ENCODE measurements around the gene MRPS31. TPM values are rescaled to one million over a fixed set of nuclear protein-coding genes. Genes with fewer than 3 reads are reported as not detected.

Gene MRPS31
- total and polyA plus RNA-seq, 2 donors (not counting 1 experiment from before 2014, with no cell fraction given) = 20.5 to 34.4 TPM

DNA sequence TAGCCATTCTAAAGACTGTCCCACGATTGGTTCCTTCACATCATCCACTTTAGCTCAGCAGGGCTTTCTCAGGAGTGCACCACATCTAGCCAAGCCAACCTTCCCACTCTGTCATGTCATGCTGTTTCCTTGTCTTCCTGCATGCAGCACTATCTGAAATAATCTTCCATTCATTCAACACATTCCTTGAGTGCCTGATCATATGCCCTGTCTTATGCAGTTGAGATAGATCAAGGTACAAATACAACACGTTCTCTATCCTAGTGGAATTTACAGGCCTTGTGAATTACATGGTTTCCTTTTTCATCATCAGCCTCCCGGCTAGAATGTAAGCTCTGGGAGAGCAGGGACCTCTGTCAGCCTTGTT, 6.8 kb upstream of the MRPS31 start:
- H3K4me1 Mint-ChIP-seq = peaks cover 24% of the 10 kb centered on the region
- Histone ChIP-seq H2AFZ (ENCODE audit: insufficient read depth, low read depth, low read length, poor library complexity, severe bottlenecking) (peak overlapping the region; percentile 77), H3K27me3 (replicated peaks in 1 of 4; ENCODE audit: control extremely low read depth in 1 of 4, control insufficient read depth in 3 of 4, insufficient read depth in 4 of 4, low read length in 3 of 4) (no peaks in the 10 kb centered on the region), H3K4me1 (ENCODE audit: control insufficient read depth in 2 of 2, insufficient read depth in 2 of 2, low read length in 2 of 2) (peaks cover 11 to 29% of the 10 kb centered on the region in 2 donors), H4K20me1 (ENCODE audit: control insufficient read depth, insufficient read depth, low read length, poor library complexity, severe bottlenecking) (no peaks in the 10 kb centered on the region), H3K79me2 (ENCODE audit: control insufficient read depth, insufficient read depth, low read length) (no peaks in the 10 kb centered on the region), H3K4me2 (replicated peaks; ENCODE audit: low read depth, low read length, poor library complexity, severe bottlenecking) (no peak overlapping the region), H3K27ac (ENCODE audit: low read length in 2 of 2) (peak overlapping the region in 1 of 2 donors; percentile 27), H3K36me3 (replicated peaks in 1 of 2; ENCODE audit: control extremely low read depth in 1 of 2, control insufficient read depth in 1 of 2, extremely low read depth in 1 of 2, insufficient read depth in 2 of 2, low read length in 1 of 2) (no peaks in the 10 kb centered on the region), H3K9ac (ENCODE audit: low read length) (no peak overlapping the region), H3K9me3 (ENCODE audit: control extremely low read depth in 1 of 3, control insufficient read depth in 2 of 3, insufficient read depth in 1 of 3, low read length in 2 of 3) (no peaks in the 10 kb centered on the region), H3K4me3 (ENCODE audit: control extremely low read depth in 1 of 5, extremely low read depth in 1 of 5, insufficient read depth in 1 of 5, low read depth in 2 of 5, low read length in 4 of 5) (no peak overlapping the region)
- ATAC-seq (ENCODE audit: low read depth) (no peak), DNase-seq (no peak)
- H3K27me3 Mint-ChIP-seq = no peaks in the 10 kb centered on the region
- POLR2A ChIA-PET = no interaction called here
- peak overlapping the region; percentile 22 for H3K27ac Mint-ChIP-seq
- peak overlapping the region; percentile 69 for H3K4me3 Mint-ChIP-seq
- CTCF ChIA-PET = interaction anchor here (0.6 to 6.7 kb wide), 41 partner anchors 8 to 1165 kb away, joined by 3 to 98 read pairs (median 5); partner anchors contain the start of genes ELF1 and SLC25A15
- 30% methylated on average over 1 of the region's 3 CpGs for WGBS (ENCODE audit: insufficient coverage)
- H3K9me3 Mint-ChIP-seq (ENCODE audit: insufficient read depth) = no peaks in the 10 kb centered on the region
- intact Hi-C loops (cut with micrococcal nuclease) = loop anchor here (1.0 to 10.0 kb wide), 7 partner anchors 12 to 1743 kb away; partner anchors contain the start of genes KBTBD7, NHLRC3, PROSER1 and SLC25A15
- no peak for TF ChIP-seq EZH2 (IDR thresholded peaks at IDR 0.05; ENCODE audit: borderline replicate concordance, insufficient read depth, low read depth, low read length, poor library complexity, severe bottlenecking)
- TF ChIP-seq, protein P1, sequence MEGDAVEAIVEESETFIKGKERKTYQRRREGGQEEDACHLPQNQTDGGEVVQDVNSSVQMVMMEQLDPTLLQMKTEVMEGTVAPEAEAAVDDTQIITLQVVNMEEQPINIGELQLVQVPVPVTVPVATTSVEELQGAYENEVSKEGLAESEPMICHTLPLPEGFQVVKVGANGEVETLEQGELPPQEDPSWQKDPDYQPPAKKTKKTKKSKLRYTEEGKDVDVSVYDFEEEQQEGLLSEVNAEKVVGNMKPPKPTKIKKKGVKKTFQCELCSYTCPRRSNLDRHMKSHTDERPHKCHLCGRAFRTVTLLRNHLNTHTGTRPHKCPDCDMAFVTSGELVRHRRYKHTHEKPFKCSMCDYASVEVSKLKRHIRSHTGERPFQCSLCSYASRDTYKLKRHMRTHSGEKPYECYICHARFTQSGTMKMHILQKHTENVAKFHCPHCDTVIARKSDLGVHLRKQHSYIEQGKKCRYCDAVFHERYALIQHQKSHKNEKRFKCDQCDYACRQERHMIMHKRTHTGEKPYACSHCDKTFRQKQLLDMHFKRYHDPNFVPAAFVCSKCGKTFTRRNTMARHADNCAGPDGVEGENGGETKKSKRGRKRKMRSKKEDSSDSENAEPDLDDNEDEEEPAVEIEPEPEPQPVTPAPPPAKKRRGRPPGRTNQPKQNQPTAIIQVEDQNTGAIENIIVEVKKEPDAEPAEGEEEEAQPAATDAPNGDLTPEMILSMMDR (IDR thresholded peaks at IDR 0.05) = no peak

DNA sequence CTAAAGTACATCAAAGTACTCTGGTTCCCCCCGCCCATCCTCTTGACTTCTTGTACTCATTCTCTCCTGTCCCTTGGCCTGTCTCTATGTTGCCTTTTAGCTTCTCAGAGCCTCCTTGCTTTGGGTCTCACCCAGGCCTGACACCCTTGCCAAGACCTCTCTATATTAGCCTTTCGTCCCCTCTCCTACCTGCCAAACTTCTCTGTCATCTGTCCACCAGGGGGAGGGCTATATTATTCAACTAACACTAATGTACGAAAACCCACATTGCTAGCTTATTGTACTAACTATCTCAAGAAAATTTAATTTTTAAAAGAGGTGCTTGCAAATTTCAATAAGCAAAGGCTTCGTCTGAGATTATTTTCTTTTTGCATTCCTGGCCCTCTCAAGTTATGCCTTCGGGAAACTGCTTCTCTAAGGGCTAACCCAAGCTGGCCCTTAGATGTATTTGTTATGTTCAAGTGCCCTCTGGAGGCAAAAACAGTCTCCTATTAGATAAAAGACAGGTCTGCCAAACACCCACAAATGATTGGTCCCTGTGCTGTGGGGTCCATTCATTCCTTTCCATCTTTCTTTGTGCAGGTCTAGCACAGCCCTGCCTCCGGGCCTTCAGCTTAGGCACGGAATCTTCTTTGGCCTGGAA, 6.3 kb upstream of the MRPS31 start:
- peak; percentile 82 for DNase-seq
- CTCF ChIA-PET = interaction anchor here (0.5 to 6.7 kb wide), 45 partner anchors 8 to 1164 kb away, joined by 3 to 98 read pairs (median 4); partner anchors contain the start of genes ELF1 and SLC25A15
- 12% methylated on average over 6 of the region's 7 CpGs for WGBS (ENCODE audit: insufficient coverage)
- Mint-ChIP-seq H3K4me3 (peak overlapping the region; percentile 69), H3K27ac (peak overlapping the region; percentile 86), H3K4me1 (peaks cover 24% of the 10 kb centered on the region), H3K9me3 (ENCODE audit: insufficient read depth) (no peaks in the 10 kb centered on the region), H3K27me3 (no peaks in the 10 kb centered on the region)
- H3K36me3 ChIP-seq (replicated peaks in 1 of 2; ENCODE audit: control extremely low read depth in 1 of 2, control insufficient read depth in 1 of 2, extremely low read depth in 1 of 2, insufficient read depth in 2 of 2, low read length in 1 of 2) = no peaks in the 10 kb centered on the region
- H4K20me1 ChIP-seq (ENCODE audit: control insufficient read depth, insufficient read depth, low read length, poor library complexity, severe bottlenecking) = no peaks in the 10 kb centered on the region
- peak overlapping the region; percentile 77 for H2AFZ ChIP-seq (ENCODE audit: insufficient read depth, low read depth, low read length, poor library complexity, severe bottlenecking)
- POLR2A ChIA-PET = no interaction called here
- H3K27ac ChIP-seq (ENCODE audit: low read length in 2 of 2) = peak overlapping the region; percentile 14 to 60
- ATAC-seq (ENCODE audit: low read depth) = peak; percentile 83
- no peaks in the 10 kb centered on the region for H3K9me3 ChIP-seq (ENCODE audit: control extremely low read depth in 1 of 3, control insufficient read depth in 2 of 3, insufficient read depth in 1 of 3, low read length in 2 of 3)
- TF ChIP-seq, protein P1 (IDR thresholded peaks at IDR 0.05) = peak; percentile 93
- TF ChIP-seq EZH2 (IDR thresholded peaks at IDR 0.05; ENCODE audit: borderline replicate concordance, insufficient read depth, low read depth, low read length, poor library complexity, severe bottlenecking) = no peak
- H3K4me1 ChIP-seq (ENCODE audit: control insufficient read depth in 2 of 2, insufficient read depth in 2 of 2, low read length in 2 of 2) = peaks cover 11 to 29% of the 10 kb centered on the region in 2 donors
- H3K4me3 ChIP-seq (ENCODE audit: control extremely low read depth in 1 of 5, extremely low read depth in 1 of 5, insufficient read depth in 1 of 5, low read depth in 2 of 5, low read length in 4 of 5) = peak overlapping the region; percentile 16 to 61 (median 47)
- intact Hi-C loops (cut with micrococcal nuclease) = loop anchor here (1.0 to 10.0 kb wide), 7 partner anchors 12 to 1742 kb away; partner anchors contain the start of genes KBTBD7, NHLRC3, PROSER1 and SLC25A15
- no peaks in the 10 kb centered on the region for H3K27me3 ChIP-seq (replicated peaks in 1 of 4; ENCODE audit: control extremely low read depth in 1 of 4, control insufficient read depth in 3 of 4, insufficient read depth in 4 of 4, low read length in 3 of 4)
- H3K9ac ChIP-seq (ENCODE audit: low read length) = peak overlapping the region; percentile 41
- peak overlapping the region; percentile 74 for H3K4me2 ChIP-seq (replicated peaks; ENCODE audit: low read depth, low read length, poor library complexity, severe bottlenecking)
- no peaks in the 10 kb centered on the region for H3K79me2 ChIP-seq (ENCODE audit: control insufficient read depth, insufficient read depth, low read length)

All from B cell (primary cell).